HG02798 (cell line): ENCODE data around the gene BBX.
"Not testable (repeated sequence)": the region's sequence is repeated elsewhere in the genome, so short reads cannot be mapped to it uniquely, and the experiment has no call there.

ENCODE experiments used
- ATAC-seq: cut with Tn5 transposase; IDR thresholded peaks from one replicate; pipeline ENCODE4 v1.9.1; 2021; ENCODE audit warnings: mild to moderate bottlenecking; ENCODE audit not compliant: unreplicated experiment, poor library complexity

Gene BBX

GRCh38 chr3:107540857-107541256 lies 18.1 kb downstream of the BBX start:
- ATAC-seq, result no peak

DNA sequence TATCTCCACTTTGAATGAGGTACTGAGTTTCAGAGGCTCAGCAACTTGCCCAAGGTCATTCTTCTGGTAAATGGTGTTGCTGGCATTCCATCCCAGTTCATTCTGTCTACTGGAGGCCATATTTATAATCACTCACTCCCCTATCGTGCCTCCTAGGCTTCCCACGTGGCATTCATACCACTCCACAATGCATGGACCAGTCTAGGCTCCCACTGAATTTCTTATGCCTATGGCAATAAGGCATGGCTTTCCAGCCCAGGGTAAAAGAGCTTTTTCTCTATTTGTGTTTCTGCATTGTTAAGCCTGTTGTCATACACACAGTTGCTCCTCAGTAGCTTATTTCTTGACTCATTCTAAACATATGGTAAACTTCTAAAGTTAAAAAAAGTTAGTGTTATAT lies 19.9 kb downstream of the BBX start:
- no peak for ATAC-seq

GRCh38 chr3:107543666-107544065 lies 20.9 kb downstream of the BBX start:
- no peak for ATAC-seq

DNA sequence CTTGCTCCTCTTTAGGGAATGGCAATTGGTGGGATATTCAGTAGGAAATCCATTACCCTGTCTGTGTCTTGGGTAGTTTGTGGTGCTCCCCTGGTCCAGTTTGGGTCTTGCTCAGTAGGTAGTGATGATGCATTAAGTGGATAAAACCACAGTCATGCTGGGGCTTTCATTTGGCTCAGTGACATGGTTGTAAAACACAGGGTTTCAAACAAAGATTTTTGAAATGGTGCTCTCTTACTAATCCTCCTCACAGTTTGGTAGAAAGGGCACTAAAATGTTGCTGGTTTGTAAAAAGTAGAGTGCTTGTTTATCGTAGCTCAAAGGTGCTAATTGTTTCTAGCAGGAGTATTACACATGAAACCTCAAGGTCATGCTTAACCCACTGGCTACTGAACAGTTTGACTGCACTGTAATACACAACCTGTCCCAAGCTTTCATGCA lies 22.9 kb downstream of the BBX start:
- ATAC-seq, result no peak

GRCh38 chr3:107548601-107549000 lies 25.8 kb downstream of the BBX start:
- no peak for ATAC-seq

- no peak for ATAC-seq
Measured at GRCh38 chr3:107555359-107555758, 32.6 kb downstream of the BBX start.

DNA sequence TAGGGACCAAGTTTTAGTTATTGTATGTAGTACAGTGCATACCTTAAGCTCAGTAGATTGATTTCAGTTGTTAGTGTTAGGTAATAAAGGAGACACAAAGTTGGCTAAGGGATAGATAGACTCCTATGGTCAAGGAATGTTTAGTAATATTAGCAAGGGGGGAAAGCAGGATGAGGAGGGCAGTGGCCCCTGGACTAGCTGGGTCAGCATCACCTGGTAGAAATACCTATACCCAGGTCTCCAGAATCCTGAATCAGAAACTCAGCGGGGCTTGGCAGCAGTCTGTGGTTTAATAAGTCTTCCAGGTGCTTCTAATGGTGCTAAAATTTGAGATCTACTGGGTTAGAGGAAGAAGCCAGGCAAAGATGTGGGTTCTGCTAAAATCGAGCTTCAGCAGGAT lies 35.0 kb downstream of the BBX start:
- ATAC-seq, result no peak

GRCh38 chr3:107560166-107560565 lies 37.4 kb downstream of the BBX start:
- no peak for ATAC-seq

DNA sequence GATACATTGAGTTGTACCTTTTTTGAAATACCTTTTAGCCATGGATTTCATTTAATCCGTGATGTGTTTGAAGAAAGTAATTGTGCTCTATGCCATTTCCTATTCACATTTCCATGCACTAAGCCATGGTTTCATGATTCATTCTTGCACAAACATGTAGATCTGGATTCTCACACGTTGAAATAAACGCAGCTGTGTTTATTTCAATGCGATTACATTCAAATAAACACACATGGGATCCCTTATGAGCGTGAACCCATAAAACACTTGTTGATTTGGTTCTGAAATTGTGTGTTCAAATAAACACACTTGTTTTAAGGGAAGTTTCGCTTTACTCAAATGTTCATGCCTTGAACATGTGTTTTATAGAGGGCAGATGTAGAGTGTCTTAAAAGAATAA lies 39.2 kb downstream of the BBX start:
- no peak for ATAC-seq

- no peak for ATAC-seq
Measured at GRCh38 chr3:107562969-107563529, 40.3 kb downstream of the BBX start.

GRCh38 chr3:107565244-107565643 lies 42.5 kb downstream of the BBX start:
- not testable (repeated sequence) for ATAC-seq

DNA sequence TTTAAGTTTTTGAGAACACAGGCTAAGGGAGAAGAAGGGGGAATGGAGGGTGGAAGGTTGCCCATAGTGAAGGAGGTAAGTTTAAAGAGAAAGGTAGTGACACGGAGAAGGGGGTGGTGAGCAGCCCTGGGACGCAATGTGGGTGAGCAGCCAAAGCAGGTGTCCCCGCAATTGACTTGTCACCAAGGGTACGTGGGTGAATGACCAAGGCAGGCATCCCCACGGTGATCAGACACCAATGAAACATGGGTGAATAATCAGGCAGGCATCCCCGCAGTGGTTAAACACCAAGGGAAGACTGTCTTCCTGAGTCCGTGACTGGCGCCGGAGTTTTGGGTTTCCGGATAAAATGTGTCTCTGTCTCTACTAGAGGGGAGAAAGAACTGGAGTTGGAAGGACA lies 48.3 kb downstream of the BBX start:
- not testable (repeated sequence) for ATAC-seq

DNA sequence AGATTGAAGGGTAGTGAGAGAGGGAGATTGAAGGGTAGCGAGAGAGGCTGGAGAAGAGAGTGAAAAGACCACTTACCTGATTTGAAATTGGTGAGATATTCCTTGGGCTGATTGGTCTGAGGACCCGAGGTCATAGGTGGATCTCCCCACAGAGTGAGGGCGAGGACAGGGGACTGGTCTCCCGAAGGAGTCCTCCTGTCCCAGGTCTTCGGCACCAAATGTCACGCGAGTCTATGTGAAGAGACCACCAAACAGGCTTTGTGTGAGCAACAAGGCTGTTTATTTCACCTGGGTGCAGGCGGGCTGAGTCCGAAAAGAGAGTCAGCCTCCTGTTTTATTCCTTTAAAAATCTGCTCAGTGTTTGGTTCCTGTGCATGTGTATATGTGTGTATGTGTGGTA lies 48.7 kb downstream of the BBX start:
- not testable (repeated sequence) for ATAC-seq

DNA sequence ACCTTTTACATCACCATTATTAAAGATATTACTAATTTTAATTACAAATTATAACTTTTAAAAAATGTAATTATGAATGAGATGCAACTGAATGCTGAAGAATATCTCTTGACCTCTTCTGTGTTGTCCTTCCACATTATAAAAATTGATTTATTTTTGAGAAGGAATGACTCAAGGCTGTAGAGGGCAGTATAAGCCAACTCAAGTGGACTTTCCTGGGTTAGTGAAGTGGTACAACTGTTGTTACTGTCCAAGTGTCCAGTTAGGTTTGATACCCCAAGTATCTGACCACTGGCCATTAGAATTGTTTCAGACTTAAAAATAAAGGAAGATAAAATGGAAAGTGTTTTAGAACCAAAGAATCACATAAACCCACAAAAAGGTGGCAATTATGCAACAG lies 51.9 kb downstream of the BBX start:
- ATAC-seq, result peak; percentile 75

DNA sequence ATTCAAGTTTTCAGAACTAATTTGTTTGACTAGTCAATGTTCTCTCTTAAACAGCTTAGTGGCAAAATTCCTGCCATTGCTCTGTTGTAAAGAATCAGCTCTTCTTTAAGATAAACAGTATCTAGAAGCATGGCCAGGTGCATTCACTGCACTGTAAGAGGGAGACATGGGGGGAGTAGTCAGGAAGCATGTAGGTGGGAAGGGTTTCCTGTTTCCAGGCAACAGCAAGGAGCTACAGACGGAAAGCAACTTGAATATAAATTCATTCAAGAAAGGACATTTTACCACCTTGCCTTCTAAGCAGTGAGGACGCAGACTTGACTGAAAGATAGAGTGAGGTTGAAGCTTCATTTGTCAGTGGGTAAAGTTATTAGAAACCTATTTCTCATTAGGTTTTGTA lies 55.3 kb downstream of the BBX start:
- no peak for ATAC-seq

DNA sequence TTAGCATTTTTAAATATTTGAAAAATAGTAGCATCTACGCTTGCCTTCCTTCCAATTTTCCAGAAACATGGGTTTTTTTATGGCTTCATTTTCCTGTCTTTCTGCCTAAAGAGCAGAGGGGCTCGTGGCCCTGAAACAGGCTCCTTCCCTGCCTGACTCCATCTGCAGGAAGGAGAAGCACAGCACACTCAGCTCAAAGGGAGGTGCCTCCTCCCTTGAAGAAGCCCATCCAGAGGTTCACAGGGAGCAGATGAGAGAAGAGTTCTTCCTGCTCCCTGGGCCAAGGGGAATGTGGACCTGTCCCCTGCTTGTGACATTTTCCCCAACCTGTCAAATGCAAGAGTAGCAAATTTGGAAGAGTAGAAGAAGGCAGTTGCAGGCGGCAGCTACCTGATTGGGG lies 55.8 kb downstream of the BBX start:
- no peak for ATAC-seq

- no peak for ATAC-seq
Measured at GRCh38 chr3:107579371-107579770, 56.6 kb downstream of the BBX start.

- no peak for ATAC-seq
Measured at GRCh38 chr3:107581230-107581629, 58.5 kb downstream of the BBX start.

- ATAC-seq, result no peak
Measured at GRCh38 chr3:107588217-107588616, 65.5 kb downstream of the BBX start.

DNA sequence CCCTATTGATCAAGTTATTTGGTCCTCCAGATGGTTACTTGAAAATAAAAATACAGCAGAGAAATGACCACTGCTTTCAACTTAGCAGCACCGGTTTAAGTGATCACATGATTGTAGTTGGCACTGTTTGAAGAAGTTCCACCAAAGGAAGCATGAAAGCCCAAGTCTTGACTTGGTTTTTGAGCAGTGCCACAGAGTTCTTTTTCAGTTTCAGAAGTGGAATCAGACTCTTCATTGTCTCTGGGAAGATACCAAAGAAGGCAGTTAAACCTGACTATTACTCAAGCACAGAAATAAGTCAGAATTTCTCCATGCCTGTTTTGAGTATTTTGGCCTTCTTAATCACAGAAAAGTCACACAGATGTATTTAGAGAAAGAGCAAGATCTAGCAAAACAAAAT lies 66.7 kb downstream of the BBX start:
- ATAC-seq, result peak; percentile 78

GRCh38 chr3:107590786-107591185 lies 68.0 kb downstream of the BBX start:
- ATAC-seq, result no peak

DNA sequence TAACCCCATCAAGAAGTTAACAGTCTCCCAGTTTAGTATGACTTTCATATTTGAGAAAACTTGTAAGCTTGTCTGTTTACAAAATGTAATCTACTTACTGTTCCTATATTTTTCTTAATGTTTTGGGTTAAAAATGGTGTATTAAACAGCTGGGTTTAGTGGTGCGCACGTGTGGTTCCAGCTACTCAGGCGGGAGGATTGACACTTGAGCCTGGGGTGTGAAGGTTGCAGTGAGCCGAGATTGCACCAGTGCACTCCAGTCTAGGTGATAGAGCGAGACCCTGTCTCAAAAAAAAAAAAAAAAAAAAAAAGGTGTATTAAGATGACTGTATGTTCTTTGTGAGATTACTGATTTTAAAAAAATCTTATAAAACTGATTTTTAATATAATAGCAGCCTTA lies 69.3 kb downstream of the BBX start:
- no peak for ATAC-seq

DNA sequence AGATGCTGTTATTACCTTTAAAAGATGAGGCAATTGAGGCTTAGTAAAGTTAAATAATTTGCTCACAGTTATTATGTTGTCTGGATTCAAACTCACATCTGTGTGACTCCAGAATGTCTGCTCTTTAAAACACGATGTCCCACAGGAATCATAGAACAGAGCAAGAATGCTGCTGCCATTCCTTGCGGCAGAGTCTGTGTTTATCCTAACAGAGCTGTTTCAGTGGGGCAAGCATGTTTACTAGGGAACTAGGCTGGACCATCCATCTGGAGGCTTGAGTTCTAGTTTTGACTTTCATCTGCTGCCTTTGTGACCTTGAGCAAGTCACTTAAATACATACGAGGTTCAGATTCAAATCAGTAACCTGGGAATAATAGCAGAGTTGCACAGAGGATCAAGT lies 72.1 kb downstream of the BBX start:
- ATAC-seq, result no peak
